K562 (cell line): Measurements from ENCODE around the gene TIFAB. TPM values are rescaled to one million over a fixed set of nuclear protein-coding genes. Genes with fewer than 3 reads are reported as not detected.

ENCODE experiments used
- BDP1 ChIP-seq: IDR thresholded peaks from 3 replicates; pipeline ENCODE4 v1.6.1; 2011; ENCODE audit not compliant: insufficient read length, insufficient read depth
- BRF1 ChIP-seq: IDR thresholded peaks from 3 replicates; pipeline ENCODE4 v1.6.1; 2011; ENCODE audit warnings: borderline replicate concordance, mild to moderate bottlenecking; ENCODE audit not compliant: insufficient read length; ENCODE audit errors: extremely low read depth
- CTBP1 ChIP-seq: fragments of 450-650 bp; IDR thresholded peaks from 2 replicates; pipeline ENCODE4 v1.6.1; 2016; ENCODE audit warnings: borderline replicate concordance
- HLTF ChIP-seq: fragments of 450-650 bp; IDR thresholded peaks from 2 replicates; pipeline ENCODE4 v1.6.1; 2016
- ILK ChIP-seq: fragments of 450-650 bp; IDR thresholded peaks from 2 replicates; pipeline ENCODE4 v1.6.1; 2016; ENCODE audit warnings: missing genetic modification characterization, low read depth, mild to moderate bottlenecking, missing compliant biosample characterization, moderate library complexity, borderline replicate concordance
- KHSRP ChIP-seq: fragments of 450-650 bp; IDR thresholded peaks from 2 replicates; pipeline ENCODE4 v1.6.1; 2017
- MAZ ChIP-seq, 2 experiments: fragments of 450-650 bp in 1 of 2; sonication (generic) in 1 of 2; formaldehyde crosslinking; IDR thresholded peaks in 1 of 2; conservative IDR thresholded peaks in 1 of 2; 2 replicates each; pipeline versions ENCODE4 v1.4.0 to v1.5.0; 2020; ENCODE audit warnings: mild to moderate bottlenecking in 1 of 2, missing genetic modification reagents in 1 of 2
- PHB ChIP-seq: fragments of 250-450 bp; sonication (Bioruptor Pico); IDR thresholded peaks from 2 replicates; pipeline ENCODE4 v1.5.0; 2021
- PYGO2 ChIP-seq: fragments of 450-650 bp; IDR thresholded peaks from 2 replicates; pipeline ENCODE4 v1.6.1; 2016; ENCODE audit warnings: mild to moderate bottlenecking, missing genetic modification characterization, moderate library complexity, missing compliant biosample characterization
- SP1 ChIP-seq: sonication (generic); formaldehyde crosslinking; IDR thresholded peaks from 2 replicates; pipeline ENCODE4 v1.8.1; 2022; ENCODE audit warnings: mild to moderate bottlenecking, missing genetic modification reagents
- SRF ChIP-seq, 2 experiments: fragments of 250-450, 450-650 bp in 1 of 2; sonication (Bioruptor Pico) in 1 of 2; sonication (generic) in 1 of 2; formaldehyde crosslinking; IDR thresholded peaks; 2 replicates each; pipeline versions ENCODE4 v1.5.0 to v1.5.1; 2020 to 2022; ENCODE audit warnings: mild to moderate bottlenecking in 1 of 2, missing genetic modification reagents in 1 of 2
- TAF15 ChIP-seq: fragments of 200-400 bp; formaldehyde crosslinking; IDR thresholded peaks from 2 replicates; pipeline ENCODE4 v1.6.1; 2017; ENCODE audit warnings: mild to moderate bottlenecking, low read depth, low read length, moderate library complexity
- TAL1 ChIP-seq: fragments of 450-650 bp; IDR thresholded peaks from 2 replicates; pipeline ENCODE4 v1.6.1; 2016; ENCODE audit warnings: mild to moderate bottlenecking
- TCF7L2 ChIP-seq: fragments of 150-350 bp; IDR thresholded peaks from 2 replicates; pipeline ENCODE4 v1.6.1; 2016; ENCODE audit warnings: low read depth, mild to moderate bottlenecking, low read length, moderate library complexity
- ZBTB1 ChIP-seq: sonication (generic); formaldehyde crosslinking; IDR thresholded peaks from 2 replicates; pipeline ENCODE4 v1.8.1; 2023; ENCODE audit warnings: missing genetic modification reagents, low read depth, mild to moderate bottlenecking, borderline replicate concordance
- ZNF140 ChIP-seq: fragments of 250-450 bp; sonication (Bioruptor Pico); IDR thresholded peaks from 2 replicates; pipeline ENCODE4 v1.8.0; 2021; ENCODE audit warnings: moderate library complexity, mild to moderate bottlenecking, inconsistent platforms
- polyA plus RNA-seq, 8 experiments: library from polyadenylated mRNA; depleted of rRNA in 4 of 8; stranded (reverse) in 5 of 8; unstranded in 3 of 8; fragments of >200 nt; fragmentation: Nextera tagmentation in 2 of 8; fragmentation: Illumina TruSeq in 1 of 8; extraction: Ambion mirVana in 2 of 8; extraction: Trizol in 1 of 8; gene quantifications; 2 replicates each; pipeline versions ENCODE4 v1.2.1 to v1.2.3, GENCODE V29; 2011 to 2014; ENCODE audit warnings: inconsistent platforms in 1 of 8, missing spikeins in 1 of 8
- total RNA-seq, 7 experiments: library from RNA; depleted of rRNA in 6 of 7; stranded (reverse); fragments of >200 nt in 6 of 7; fragmentation: Illumina TruSeq in 2 of 7; extraction: Trizol in 2 of 7; gene quantifications; 2 replicates each; pipeline versions ENCODE4 v1.2.1 to v1.2.3, GENCODE V29; 2011 to 2021; ENCODE audit warnings: low replicate concordance in 1 of 7
- TF ChIP-seq, protein P1 (sequence below): fragments of 200-800 bp; sonication (Bioruptor generic); IDR thresholded peaks from 2 replicates; pipeline ENCODE4 v1.6.1; 2016; ENCODE audit warnings: missing genetic modification characterization, missing compliant biosample characterization
- TF ChIP-seq, protein P2 (sequence below), 2 experiments: fragments of 450-650 bp; conservative IDR thresholded peaks; 2 replicates each; pipeline ENCODE4 v1.6.1; 2017; ENCODE audit warnings: mild to moderate bottlenecking in 2 of 2, moderate library complexity in 2 of 2
- TF ChIP-seq, protein P3 (sequence below): sonication (generic); formaldehyde crosslinking; IDR thresholded peaks from 2 replicates; pipeline ENCODE4 v1.8.0; 2022; ENCODE audit warnings: mild to moderate bottlenecking, missing genetic modification reagents
- TF ChIP-seq, protein P4 (sequence below): sonication (generic); formaldehyde crosslinking; IDR thresholded peaks from 2 replicates; pipeline ENCODE4 v1.8.0; 2022; ENCODE audit warnings: missing genetic modification reagents, mild to moderate bottlenecking, borderline replicate concordance

Gene TIFAB
- total and polyA plus RNA-seq, 9 of the 15 experiments (the other 6 are each of a cell fraction or from before 2014, with no cell fraction given), result not detected

DNA sequence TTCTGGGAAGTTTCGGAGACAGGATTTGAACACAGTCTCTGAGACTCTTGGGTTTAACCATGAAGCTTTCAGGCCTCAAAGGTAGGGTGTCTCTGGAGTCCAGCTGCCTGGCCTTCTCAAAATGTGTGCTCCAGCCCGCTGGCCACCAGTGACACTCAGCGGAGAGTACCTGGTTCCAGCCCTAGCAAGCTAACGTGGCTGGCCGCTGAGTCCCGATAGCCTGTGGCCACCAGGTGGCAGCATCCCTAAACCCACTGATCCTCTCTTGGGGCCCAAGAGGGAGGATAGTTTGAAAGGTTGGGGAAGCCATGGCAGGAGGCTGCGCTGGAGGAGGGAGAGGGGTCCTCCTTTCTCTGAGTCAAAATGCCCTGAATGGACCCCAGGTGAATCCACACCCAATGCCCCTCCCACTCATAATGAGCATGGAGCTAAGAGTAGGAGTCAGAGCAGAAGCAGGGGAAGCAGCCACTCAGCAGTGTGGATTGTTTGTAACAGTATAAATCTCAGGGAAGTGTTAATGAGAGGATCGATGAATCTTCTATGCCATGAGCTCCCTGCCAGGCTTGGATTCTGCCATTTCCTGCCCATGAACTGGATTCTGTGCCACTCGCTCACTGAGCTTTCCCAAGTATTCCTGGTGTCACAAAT, 5.4 kb upstream of the TIFAB start (continued):
- TF ChIP-seq PHB (CRISPR knock-in tag), result no peak
- no peak for TF ChIP-seq ZBTB1 (CRISPR knock-in tag)
- TF ChIP-seq SRF (CRISPR knock-in tag; IDR thresholded peaks at IDR 0.05), result peak in 1 of 2 experiments; percentile 50; a peak in 1 of 4 replicates
- TF ChIP-seq TAF15, result no peak
- no peak for TF ChIP-seq KHSRP
- peak; percentile 31 to 82; a peak in 3 of 4 replicates for TF ChIP-seq MAZ (CRISPR knock-in tag; conservative IDR thresholded peaks at IDR 0.05 in 1 of 2, IDR thresholded peaks at IDR 0.05 in 1 of 2)
- TF ChIP-seq, protein P1, sequence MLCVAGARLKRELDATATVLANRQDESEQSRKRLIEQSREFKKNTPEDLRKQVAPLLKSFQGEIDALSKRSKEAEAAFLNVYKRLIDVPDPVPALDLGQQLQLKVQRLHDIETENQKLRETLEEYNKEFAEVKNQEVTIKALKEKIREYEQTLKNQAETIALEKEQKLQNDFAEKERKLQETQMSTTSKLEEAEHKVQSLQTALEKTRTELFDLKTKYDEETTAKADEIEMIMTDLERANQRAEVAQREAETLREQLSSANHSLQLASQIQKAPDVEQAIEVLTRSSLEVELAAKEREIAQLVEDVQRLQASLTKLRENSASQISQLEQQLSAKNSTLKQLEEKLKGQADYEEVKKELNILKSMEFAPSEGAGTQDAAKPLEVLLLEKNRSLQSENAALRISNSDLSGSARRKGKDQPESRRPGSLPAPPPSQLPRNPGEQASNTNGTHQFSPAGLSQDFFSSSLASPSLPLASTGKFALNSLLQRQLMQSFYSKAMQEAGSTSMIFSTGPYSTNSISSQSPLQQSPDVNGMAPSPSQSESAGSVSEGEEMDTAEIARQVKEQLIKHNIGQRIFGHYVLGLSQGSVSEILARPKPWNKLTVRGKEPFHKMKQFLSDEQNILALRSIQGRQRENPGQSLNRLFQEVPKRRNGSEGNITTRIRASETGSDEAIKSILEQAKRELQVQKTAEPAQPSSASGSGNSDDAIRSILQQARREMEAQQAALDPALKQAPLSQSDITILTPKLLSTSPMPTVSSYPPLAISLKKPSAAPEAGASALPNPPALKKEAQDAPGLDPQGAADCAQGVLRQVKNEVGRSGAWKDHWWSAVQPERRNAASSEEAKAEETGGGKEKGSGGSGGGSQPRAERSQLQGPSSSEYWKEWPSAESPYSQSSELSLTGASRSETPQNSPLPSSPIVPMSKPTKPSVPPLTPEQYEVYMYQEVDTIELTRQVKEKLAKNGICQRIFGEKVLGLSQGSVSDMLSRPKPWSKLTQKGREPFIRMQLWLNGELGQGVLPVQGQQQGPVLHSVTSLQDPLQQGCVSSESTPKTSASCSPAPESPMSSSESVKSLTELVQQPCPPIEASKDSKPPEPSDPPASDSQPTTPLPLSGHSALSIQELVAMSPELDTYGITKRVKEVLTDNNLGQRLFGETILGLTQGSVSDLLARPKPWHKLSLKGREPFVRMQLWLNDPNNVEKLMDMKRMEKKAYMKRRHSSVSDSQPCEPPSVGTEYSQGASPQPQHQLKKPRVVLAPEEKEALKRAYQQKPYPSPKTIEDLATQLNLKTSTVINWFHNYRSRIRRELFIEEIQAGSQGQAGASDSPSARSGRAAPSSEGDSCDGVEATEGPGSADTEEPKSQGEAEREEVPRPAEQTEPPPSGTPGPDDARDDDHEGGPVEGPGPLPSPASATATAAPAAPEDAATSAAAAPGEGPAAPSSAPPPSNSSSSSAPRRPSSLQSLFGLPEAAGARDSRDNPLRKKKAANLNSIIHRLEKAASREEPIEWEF (CRISPR knock-in tag), result no peak
- no peak for TF ChIP-seq BDP1
- peak; percentile 51; the same call in 1 of the 2 replicates for TF ChIP-seq CTBP1
- no peak for TF ChIP-seq TCF7L2
- no peak for TF ChIP-seq ILK (tag)
- TF ChIP-seq SP1, result no peak
- TF ChIP-seq, protein P2, sequence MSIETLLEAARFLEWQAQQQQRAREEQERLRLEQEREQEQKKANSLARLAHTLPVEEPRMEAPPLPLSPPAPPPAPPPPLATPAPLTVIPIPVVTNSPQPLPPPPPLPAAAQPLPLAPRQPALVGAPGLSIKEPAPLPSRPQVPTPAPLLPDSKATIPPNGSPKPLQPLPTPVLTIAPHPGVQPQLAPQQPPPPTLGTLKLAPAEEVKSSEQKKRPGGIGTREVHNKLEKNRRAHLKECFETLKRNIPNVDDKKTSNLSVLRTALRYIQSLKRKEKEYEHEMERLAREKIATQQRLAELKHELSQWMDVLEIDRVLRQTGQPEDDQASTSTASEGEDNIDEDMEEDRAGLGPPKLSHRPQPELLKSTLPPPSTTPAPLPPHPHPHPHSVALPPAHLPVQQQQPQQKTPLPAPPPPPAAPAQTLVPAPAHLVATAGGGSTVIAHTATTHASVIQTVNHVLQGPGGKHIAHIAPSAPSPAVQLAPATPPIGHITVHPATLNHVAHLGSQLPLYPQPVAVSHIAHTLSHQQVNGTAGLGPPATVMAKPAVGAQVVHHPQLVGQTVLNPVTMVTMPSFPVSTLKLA (conservative IDR thresholded peaks at IDR 0.05), result no peak
- TF ChIP-seq, protein P3, sequence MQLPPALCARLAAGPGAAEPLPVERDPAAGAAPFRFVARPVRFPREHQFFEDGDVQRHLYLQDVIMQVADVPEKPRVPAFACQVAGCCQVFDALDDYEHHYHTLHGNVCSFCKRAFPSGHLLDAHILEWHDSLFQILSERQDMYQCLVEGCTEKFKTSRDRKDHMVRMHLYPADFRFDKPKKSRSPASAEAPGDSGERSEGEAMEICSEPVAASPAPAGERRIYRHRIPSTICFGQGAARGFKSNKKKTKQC (CRISPR knock-in tag), result no peak
- TF ChIP-seq PYGO2 (tag), result no peak
- TF ChIP-seq HLTF, result no peak
- TF ChIP-seq TAL1, result no peak
- TF ChIP-seq ZNF140 (CRISPR knock-in tag), result no peak
- TF ChIP-seq BRF1, result no peak
- TF ChIP-seq, protein P4, sequence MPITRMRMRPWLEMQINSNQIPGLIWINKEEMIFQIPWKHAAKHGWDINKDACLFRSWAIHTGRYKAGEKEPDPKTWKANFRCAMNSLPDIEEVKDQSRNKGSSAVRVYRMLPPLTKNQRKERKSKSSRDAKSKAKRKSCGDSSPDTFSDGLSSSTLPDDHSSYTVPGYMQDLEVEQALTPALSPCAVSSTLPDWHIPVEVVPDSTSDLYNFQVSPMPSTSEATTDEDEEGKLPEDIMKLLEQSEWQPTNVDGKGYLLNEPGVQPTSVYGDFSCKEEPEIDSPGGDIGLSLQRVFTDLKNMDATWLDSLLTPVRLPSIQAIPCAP, result no peak
